GM19452 (cell line): ENCODE data around the gene FAM156A.
"Not testable (repeated sequence)": the region's sequence is repeated elsewhere in the genome, so short reads cannot be mapped to it uniquely, and the experiment has no call there.

Experiments used
- ATAC-seq: cut with Tn5 transposase; IDR thresholded peaks from one replicate; pipeline ENCODE4 v1.9.1; 2021; ENCODE audit not compliant: unreplicated experiment

Gene FAM156A

GRCh38 chrX:52966993-52967738, 8.8 kb upstream of the FAM156A start:
- ATAC-seq: not testable (repeated sequence)

GRCh38 chrX:52958961-52959360, 643 bp upstream of the FAM156A start:
- peak; percentile 20 for ATAC-seq

GRCh38 chrX:52949884-52950283, 8.4 kb downstream of the FAM156A start:
- ATAC-seq: not testable (repeated sequence)

GRCh38 chrX:52949325-52949724, 9.0 kb downstream of the FAM156A start:
- ATAC-seq: not testable (repeated sequence)

GRCh38 chrX:52948265-52948664, 10.1 kb downstream of the FAM156A start:
- ATAC-seq: not testable (repeated sequence)

- not testable (repeated sequence) for ATAC-seq
Measured at GRCh38 chrX:52947501-52947900, 10.8 kb downstream of the FAM156A start.

- not testable (repeated sequence) for ATAC-seq
Measured at GRCh38 chrX:52945838-52946494, 12.4 kb downstream of the FAM156A start.

- ATAC-seq: not testable (repeated sequence)
Measured at GRCh38 chrX:52941728-52942127, 16.6 kb downstream of the FAM156A start.

- not testable (repeated sequence) for ATAC-seq
Measured at GRCh38 chrX:52940704-52941103, 17.6 kb downstream of the FAM156A start.

- ATAC-seq: not testable (repeated sequence)
Measured at GRCh38 chrX:52935470-52935784, 22.9 kb downstream of the FAM156A start.

GRCh38 chrX:52934704-52935469, 23.4 kb downstream of the FAM156A start:
- ATAC-seq: peak; percentile 90

GRCh38 chrX:52933976-52934703, 24.2 kb downstream of the FAM156A start:
- peak; percentile 30 for ATAC-seq

GRCh38 chrX:52933213-52933612, 25.1 kb downstream of the FAM156A start:
- ATAC-seq: no peak

- not testable (repeated sequence) for ATAC-seq
Measured at GRCh38 chrX:52930214-52930613, 28.1 kb downstream of the FAM156A start.

- peak; percentile 49 for ATAC-seq
Measured at GRCh38 chrX:52923781-52924241, 34.5 kb downstream of the FAM156A start.

- not testable (repeated sequence) for ATAC-seq
Measured at GRCh38 chrX:52914704-52915103, 43.6 kb downstream of the FAM156A start.

- not testable (repeated sequence) for ATAC-seq
Measured at GRCh38 chrX:52913681-52914080, 44.6 kb downstream of the FAM156A start.

- ATAC-seq: not testable (repeated sequence)
Measured at GRCh38 chrX:52909313-52909969, 48.9 kb downstream of the FAM156A start.

- not testable (repeated sequence) for ATAC-seq
Measured at GRCh38 chrX:52907900-52908299, 50.4 kb downstream of the FAM156A start.

GRCh38 chrX:52907137-52907536, 51.2 kb downstream of the FAM156A start:
- not testable (repeated sequence) for ATAC-seq
